ENCODE data around the gene PGLYRP4. TPM values are rescaled to one million over a fixed set of nuclear protein-coding genes. Genes with fewer than 3 reads are reported as not detected.

Gene PGLYRP4
- total and polyA plus RNA-seq, 4 donors, result not detected

- WGBS, result 66% methylated on average over 25 of the region's 25 CpGs
- DNase-seq (ENCODE audit: low spot score), result no peak
- no peaks in the 10 kb centered on the region for H3K27me3 ChIP-seq (ENCODE audit: control insufficient read depth in 4 of 4, insufficient read depth in 4 of 4, low read length in 3 of 4)
These were observed 55.7 kb downstream of the PGLYRP4 start for GRCh38 chr1:153292740-153293479.

More at GRCh38 chr1:153292740-153293479, 55.7 kb downstream of the PGLYRP4 start:
- Histone ChIP-seq H3K36me3 (ENCODE audit: control insufficient read depth in 4 of 4, insufficient read depth in 3 of 4, low read depth in 1 of 4, low read length in 3 of 4) (no peaks in the 10 kb centered on the region), H3K9ac (ENCODE audit: low read depth in 1 of 2, low read length in 2 of 2) (no peak overlapping the region), H3K27ac (ENCODE audit: low read depth in 1 of 2, low read length in 2 of 2) (no peak overlapping the region), H3K4me3 (ENCODE audit: low read depth in 1 of 3, low read length in 3 of 3) (no peak overlapping the region), H3K4me1 (ENCODE audit: control insufficient read depth in 4 of 4, insufficient read depth in 4 of 4, low read length in 3 of 4) (no peaks in the 10 kb centered on the region), H3K9me3 (ENCODE audit: control insufficient read depth in 4 of 4, low read length in 3 of 4) (no peaks in the 10 kb centered on the region)
- TF ChIP-seq EGR1 (IDR thresholded peaks at IDR 0.05; ENCODE audit: low read depth in 2 of 2), result no peak
- TF ChIP-seq RXRA (IDR thresholded peaks at IDR 0.05), result no peak
- TF ChIP-seq, protein P1, sequence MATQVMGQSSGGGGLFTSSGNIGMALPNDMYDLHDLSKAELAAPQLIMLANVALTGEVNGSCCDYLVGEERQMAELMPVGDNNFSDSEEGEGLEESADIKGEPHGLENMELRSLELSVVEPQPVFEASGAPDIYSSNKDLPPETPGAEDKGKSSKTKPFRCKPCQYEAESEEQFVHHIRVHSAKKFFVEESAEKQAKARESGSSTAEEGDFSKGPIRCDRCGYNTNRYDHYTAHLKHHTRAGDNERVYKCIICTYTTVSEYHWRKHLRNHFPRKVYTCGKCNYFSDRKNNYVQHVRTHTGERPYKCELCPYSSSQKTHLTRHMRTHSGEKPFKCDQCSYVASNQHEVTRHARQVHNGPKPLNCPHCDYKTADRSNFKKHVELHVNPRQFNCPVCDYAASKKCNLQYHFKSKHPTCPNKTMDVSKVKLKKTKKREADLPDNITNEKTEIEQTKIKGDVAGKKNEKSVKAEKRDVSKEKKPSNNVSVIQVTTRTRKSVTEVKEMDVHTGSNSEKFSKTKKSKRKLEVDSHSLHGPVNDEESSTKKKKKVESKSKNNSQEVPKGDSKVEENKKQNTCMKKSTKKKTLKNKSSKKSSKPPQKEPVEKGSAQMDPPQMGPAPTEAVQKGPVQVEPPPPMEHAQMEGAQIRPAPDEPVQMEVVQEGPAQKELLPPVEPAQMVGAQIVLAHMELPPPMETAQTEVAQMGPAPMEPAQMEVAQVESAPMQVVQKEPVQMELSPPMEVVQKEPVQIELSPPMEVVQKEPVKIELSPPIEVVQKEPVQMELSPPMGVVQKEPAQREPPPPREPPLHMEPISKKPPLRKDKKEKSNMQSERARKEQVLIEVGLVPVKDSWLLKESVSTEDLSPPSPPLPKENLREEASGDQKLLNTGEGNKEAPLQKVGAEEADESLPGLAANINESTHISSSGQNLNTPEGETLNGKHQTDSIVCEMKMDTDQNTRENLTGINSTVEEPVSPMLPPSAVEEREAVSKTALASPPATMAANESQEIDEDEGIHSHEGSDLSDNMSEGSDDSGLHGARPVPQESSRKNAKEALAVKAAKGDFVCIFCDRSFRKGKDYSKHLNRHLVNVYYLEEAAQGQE (IDR thresholded peaks at IDR 0.05), result no peak
- TF ChIP-seq FOXA1 (IDR thresholded peaks at IDR 0.05), result no peak
- TF ChIP-seq FOXA2 (IDR thresholded peaks at IDR 0.05), result no peak
- TF ChIP-seq YY1 (IDR thresholded peaks at IDR 0.05), result no peak
- no peak for TF ChIP-seq JUND (IDR thresholded peaks at IDR 0.05)
- TF ChIP-seq CTCF (IDR thresholded peaks at IDR 0.05; ENCODE audit: low read depth, low read length, missing input control), result no peak
- no peak for TF ChIP-seq NR2F2 (IDR thresholded peaks at IDR 0.05)
- TF ChIP-seq MAX (IDR thresholded peaks at IDR 0.05), result no peak
- TF ChIP-seq, protein P2, sequence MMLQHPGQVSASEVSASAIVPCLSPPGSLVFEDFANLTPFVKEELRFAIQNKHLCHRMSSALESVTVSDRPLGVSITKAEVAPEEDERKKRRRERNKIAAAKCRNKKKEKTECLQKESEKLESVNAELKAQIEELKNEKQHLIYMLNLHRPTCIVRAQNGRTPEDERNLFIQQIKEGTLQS (IDR thresholded peaks at IDR 0.05), result no peak
- TF ChIP-seq, protein P3, sequence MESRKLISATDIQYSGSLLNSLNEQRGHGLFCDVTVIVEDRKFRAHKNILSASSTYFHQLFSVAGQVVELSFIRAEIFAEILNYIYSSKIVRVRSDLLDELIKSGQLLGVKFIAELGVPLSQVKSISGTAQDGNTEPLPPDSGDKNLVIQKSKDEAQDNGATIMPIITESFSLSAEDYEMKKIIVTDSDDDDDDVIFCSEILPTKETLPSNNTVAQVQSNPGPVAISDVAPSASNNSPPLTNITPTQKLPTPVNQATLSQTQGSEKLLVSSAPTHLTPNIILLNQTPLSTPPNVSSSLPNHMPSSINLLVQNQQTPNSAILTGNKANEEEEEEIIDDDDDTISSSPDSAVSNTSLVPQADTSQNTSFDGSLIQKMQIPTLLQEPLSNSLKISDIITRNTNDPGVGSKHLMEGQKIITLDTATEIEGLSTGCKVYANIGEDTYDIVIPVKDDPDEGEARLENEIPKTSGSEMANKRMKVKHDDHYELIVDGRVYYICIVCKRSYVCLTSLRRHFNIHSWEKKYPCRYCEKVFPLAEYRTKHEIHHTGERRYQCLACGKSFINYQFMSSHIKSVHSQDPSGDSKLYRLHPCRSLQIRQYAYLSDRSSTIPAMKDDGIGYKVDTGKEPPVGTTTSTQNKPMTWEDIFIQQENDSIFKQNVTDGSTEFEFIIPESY (IDR thresholded peaks at IDR 0.05), result no peak
- TF ChIP-seq HNF4G (IDR thresholded peaks at IDR 0.05), result no peak

Measured in liver (tissue), 9 donors.